ENCODE results near the gene PSMB1. TPM values are rescaled to one million over a fixed set of nuclear protein-coding genes. Genes with fewer than 3 reads are reported as not detected.

PSMB1 gene
- total and polyA plus RNA-seq, 9 of the 15 experiments (the other 6 are each of a cell fraction or from before 2014, with no cell fraction given) = 447 to 2,953 (median 884) TPM

DNA sequence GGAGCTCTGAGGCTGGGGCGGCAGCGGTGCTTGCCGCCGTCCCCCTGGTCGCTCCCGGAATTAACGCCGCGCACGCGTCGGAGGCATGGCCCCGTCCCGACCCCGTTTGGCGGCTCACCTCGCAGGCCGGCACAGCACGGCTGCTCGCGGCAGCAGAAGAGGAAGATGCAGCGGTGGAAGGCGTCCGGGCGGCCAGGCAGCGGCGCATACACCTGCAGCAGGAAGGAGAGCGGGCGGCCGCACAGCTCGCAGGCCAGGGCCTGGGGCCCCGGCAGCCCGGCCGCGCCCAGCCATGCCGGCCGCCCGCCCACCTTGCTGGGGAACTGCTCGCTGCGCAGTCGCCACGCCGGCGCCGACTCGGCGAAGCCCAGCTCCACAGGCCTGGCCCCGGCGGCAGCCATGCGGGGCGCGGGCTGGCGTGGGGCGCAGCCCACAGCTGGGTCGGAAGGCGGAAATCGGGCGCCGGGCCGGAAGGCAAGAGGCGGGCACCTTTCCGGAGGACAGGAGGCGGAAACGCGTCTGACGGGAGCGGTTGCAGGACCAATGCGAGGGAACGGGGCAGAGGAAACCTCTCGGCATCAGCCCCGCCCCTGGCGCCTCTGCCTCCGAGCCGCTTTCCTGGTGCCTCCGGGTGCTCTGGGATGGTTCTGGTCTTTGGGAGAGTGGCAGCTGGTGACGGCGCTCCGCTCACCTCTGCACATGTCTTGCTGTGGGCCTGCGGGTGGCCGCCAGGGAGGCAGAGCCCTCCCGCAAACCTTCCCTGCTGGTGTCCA is 31.3 kb upstream of the PSMB1 start, which contains the start of gene PDCD2 (continued):
- TF ChIP-seq ZNF263 (CRISPR knock-in tag; IDR thresholded peaks at IDR 0.05; ENCODE audit: borderline replicate concordance) = 0 out of 2 replicates have a peak, but pooled peaks have one; percentile 17
- no peak for TF ChIP-seq FOXM1 (IDR thresholded peaks at IDR 0.05; ENCODE audit: low read depth)
- TF ChIP-seq FOXM1 (CRISPR knock-in tag; IDR thresholded peaks at IDR 0.05; ENCODE audit: low read depth) = peak; percentile 67; the same call in 1 of the 2 replicates
- TF ChIP-seq ZNF175 (CRISPR knock-in tag; IDR thresholded peaks at IDR 0.05; ENCODE audit: low read depth) = no peak
- TF ChIP-seq RFX1 (IDR thresholded peaks at IDR 0.05) = no peak
- TF ChIP-seq PHB2 (IDR thresholded peaks at IDR 0.05; ENCODE audit: low read depth) = no peak
- TF ChIP-seq NR3C1 (CRISPR knock-in tag; IDR thresholded peaks at IDR 0.05) = peak; percentile 74; the same call in 1 of the 2 replicates
- TF ChIP-seq TSC22D4 (tag; IDR thresholded peaks at IDR 0.05) = no peak
- TF ChIP-seq KDM1A (IDR thresholded peaks at IDR 0.05) = no peak
- TF ChIP-seq, protein P1, sequence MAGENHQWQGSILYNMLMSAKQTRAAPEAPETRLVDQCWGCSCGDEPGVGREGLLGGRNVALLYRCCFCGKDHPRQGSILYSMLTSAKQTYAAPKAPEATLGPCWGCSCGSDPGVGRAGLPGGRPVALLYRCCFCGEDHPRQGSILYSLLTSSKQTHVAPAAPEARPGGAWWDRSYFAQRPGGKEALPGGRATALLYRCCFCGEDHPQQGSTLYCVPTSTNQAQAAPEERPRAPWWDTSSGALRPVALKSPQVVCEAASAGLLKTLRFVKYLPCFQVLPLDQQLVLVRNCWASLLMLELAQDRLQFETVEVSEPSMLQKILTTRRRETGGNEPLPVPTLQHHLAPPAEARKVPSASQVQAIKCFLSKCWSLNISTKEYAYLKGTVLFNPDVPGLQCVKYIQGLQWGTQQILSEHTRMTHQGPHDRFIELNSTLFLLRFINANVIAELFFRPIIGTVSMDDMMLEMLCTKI (IDR thresholded peaks at IDR 0.05; ENCODE audit: partially characterized antibody) = no peak
- TF ChIP-seq NR2C2 (CRISPR knock-in tag; IDR thresholded peaks at IDR 0.05) = peak; percentile 55; the same call in 1 of the 2 replicates
- TF ChIP-seq NR2C2 (tag; IDR thresholded peaks at IDR 0.05) = peak; percentile 57; the same call in 1 of the 2 replicates
- no peak for TF ChIP-seq JUNB (CRISPR knock-in tag; conservative IDR thresholded peaks at IDR 0.05)
- peak; percentile 33; the same call in 1 of the 2 replicates for TF ChIP-seq STAG1 (CRISPR knock-in tag; IDR thresholded peaks at IDR 0.05; ENCODE audit: borderline replicate concordance)
- TF ChIP-seq ZNF699 (CRISPR knock-in tag; IDR thresholded peaks at IDR 0.05; ENCODE audit: insufficient replicate concordance) = no peak
- 0 out of 2 replicates have a peak, but pooled peaks have one; percentile 53 for TF ChIP-seq RBM14 (IDR thresholded peaks at IDR 0.05; ENCODE audit: borderline replicate concordance, insufficient read depth, low read depth, low read length)
- no peak for TF ChIP-seq BCL6 (CRISPR knock-in tag; IDR thresholded peaks at IDR 0.05)
- TF ChIP-seq KAT2B (IDR thresholded peaks at IDR 0.05; ENCODE audit: low read depth, low read length) = no peak
- TF ChIP-seq CAMTA2 (CRISPR knock-in tag; conservative IDR thresholded peaks at IDR 0.05) = no peak
- no peak for TF ChIP-seq ZNF695 (CRISPR knock-in tag; IDR thresholded peaks at IDR 0.05)
- peak; percentile 74 for TF ChIP-seq VEZF1 (CRISPR knock-in tag; IDR thresholded peaks at IDR 0.05)
- TF ChIP-seq DACH1 (IDR thresholded peaks at IDR 0.05; ENCODE audit: partially characterized antibody) = peak; percentile 80
- TF ChIP-seq, protein P2, sequence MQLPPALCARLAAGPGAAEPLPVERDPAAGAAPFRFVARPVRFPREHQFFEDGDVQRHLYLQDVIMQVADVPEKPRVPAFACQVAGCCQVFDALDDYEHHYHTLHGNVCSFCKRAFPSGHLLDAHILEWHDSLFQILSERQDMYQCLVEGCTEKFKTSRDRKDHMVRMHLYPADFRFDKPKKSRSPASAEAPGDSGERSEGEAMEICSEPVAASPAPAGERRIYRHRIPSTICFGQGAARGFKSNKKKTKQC (CRISPR knock-in tag; IDR thresholded peaks at IDR 0.05) = peak; percentile 19; the same call in 1 of the 2 replicates
- TF ChIP-seq CBX5 (IDR thresholded peaks at IDR 0.05; ENCODE audit: borderline replicate concordance, low read depth) = peak; percentile 7; the same call in 1 of the 2 replicates
- TF ChIP-seq ZNF77 (CRISPR knock-in tag; IDR thresholded peaks at IDR 0.05) = no peak
- TF ChIP-seq ATF7 (IDR thresholded peaks at IDR 0.05) = peak; percentile 79; the same call in 1 of the 2 replicates
- TF ChIP-seq ZNF57 (CRISPR knock-in tag; IDR thresholded peaks at IDR 0.05) = no peak
- TF ChIP-seq ILK (tag; IDR thresholded peaks at IDR 0.05; ENCODE audit: borderline replicate concordance, low read depth) = no peak

Measured in K562 (cell line).